Activated CD8-positive, alpha-beta memory T cell treated with anti-CD3 and anti-CD28 coated beads, Interleukin-2, amount 50 U/mL, for 4 hours (primary cell): Measurements from ENCODE around the gene WDFY2.

Source experiments
- DNase-seq: peaks from one replicate; pipeline ENCODE4 v3.0.0-alpha.2; 2020

WDFY2 gene

DNA sequence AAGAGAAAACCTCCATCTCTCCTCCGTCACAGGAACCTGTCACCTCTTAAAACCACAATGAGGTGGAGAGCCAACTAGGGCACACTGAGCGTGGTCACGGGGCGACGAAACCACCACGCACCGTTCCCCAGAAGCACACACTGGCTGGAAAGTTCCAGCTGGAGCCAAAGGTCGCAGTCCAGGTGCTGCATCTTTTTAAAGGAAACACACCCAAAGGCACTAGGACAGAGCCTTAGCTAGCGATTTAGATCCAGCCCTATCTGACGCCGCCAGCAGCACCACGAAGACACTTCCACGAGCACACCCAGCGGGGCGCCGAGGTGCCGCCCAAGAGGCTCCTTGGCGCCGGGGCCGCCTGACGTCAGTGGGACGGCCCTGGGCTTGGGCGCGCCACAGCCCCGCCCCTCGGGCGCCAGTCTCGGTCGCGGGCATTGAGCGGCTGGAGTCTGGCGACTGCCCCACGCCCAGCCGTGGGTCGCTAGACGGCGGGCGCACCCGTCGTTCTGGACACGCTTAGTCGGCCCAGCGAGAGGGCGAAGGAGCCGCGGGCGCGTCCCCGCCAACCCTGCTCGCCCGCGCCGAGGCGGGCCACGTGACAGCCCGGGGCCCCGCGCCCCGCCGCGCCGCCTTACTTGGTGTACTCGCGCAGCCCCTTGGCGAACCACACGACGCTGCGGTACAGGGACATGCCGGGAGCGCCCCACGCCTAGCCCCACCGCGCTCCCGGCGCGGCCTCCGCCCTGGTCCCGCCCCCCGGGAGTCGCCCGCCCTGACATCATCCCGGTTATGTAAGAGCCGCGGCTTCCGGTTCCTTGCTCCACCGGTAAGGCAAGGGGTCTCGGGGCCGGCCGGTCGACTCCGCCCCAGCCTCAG lies 219.4 kb downstream of the WDFY2 start, which contains the start of gene DHRS12:
Gene DHRS12, minus strand, starts transcription at position 742 of the 873 bp plus-strand sequence. CDS start 4,504 bp downstream, outside the sequence.
- DNase-seq: peak; percentile 86

DNA sequence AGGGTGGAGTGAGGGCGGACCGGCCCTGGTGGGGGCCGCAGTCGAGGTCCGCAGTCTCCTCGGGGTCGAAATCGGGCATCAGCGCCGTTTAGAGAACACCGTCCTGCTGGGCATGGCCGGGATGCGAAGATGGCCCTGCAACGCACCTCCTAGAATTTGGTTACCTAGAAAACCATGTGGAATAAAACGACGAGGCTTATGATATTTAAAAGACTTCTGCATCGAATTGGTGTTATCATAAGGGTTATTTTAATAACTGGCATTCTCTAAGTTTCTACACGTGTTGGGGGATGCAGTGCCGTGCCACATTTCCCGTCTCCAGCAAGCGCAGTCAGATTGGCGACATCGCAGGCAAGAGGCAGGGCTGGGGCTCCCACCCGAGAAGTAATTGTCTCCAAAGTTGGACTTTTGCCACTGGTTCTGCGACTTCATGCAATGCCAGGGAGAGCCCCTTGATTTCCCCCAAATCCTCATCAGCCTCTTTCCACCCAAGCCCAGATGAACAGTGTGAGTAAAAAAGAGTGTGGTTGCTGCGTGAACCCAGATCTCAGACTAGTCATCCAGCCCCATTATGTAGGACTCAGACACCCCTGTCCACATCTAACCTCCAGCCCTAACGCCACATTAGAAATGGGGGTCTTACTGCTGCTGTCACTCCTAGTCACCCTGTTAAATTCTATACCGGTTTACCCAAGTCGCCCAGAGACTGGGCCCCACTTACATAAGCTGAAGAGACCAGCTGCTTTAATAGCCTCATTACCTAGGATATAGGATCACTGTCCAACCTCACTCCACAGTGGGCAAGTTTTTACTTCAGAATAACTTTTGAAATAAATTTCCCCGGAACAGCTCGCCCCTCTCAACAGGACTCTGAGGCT lies 220.3 kb downstream of the WDFY2 start:
- DNase-seq: peak; percentile 51

DNA sequence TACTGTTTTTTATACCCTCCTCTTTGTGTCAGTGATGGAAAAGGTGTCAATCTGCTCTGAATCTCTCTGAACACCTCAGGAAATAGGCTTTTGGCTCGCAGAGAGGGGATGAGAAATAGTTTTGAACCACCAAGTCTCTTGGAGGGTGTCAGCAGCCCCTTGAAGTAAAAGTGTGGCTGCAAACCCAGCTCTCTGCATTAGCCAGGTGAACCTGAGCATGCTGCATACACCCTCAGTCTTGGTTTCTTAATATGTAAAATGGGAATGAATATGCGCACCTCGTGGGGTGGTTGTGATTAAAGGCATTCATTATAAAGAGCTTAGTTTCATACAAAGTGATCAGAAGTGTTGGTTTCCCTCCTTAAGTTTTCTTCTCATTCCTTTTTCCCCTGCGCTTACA lies 221.1 kb downstream of the WDFY2 start:
- DNase-seq: no peak

DNA sequence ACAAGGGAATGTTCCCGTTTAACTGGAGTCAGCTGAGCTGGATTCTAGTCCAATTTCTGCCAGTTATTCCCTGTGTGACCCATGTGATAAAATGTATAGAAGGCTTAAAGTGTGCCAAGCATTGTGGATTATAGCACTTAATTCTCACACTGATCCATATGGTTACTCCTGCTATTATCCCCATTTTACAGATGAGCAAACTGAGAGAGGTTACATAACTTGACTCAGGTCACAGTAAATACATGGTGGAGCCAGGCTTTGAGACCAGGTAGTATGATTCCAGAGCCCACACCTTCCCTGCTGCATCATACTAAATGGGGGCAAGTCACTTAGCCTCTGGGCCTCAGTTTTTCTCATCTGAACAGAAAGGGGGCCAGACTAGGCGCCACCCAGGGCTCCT lies 221.7 kb downstream of the WDFY2 start:
- no peak for DNase-seq

DNA sequence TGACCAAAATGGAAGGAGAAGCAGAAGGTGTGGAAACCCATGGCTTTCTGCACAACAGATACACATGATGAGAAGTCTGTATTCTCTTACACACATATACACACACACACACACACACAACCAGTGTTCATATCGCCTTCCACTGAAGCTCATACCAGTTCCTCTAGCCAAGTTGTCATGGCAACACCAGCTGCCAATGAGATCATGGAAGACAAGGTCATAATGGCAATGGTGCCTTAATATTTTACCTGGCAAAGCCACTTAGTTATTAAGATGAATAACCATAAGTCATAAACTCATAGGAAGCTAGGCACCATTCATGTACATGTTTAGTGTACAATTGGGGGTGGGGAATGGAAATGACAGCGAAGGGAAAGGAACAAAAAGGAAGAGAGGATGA lies 222.3 kb downstream of the WDFY2 start:
- no peak for DNase-seq

DNA sequence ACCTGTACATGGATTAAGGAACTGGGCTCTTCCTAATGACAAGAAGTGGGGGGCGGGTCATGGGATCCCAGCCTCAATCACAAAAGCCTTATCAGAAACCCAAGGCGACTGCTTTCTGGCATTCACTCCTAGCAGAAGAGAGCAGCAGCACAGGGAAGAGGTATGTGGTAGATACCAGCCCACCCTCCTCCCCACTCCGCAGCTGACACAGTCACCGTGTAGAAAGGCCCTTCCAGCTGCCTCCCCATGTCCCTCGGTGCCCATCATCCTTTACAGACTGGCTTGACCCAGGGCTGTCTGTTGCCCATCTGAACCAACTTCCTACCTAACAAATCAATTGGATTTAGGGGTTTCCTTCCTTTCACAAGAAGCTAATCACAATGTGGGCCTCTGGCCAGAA lies 222.8 kb downstream of the WDFY2 start:
- no peak for DNase-seq

DNA sequence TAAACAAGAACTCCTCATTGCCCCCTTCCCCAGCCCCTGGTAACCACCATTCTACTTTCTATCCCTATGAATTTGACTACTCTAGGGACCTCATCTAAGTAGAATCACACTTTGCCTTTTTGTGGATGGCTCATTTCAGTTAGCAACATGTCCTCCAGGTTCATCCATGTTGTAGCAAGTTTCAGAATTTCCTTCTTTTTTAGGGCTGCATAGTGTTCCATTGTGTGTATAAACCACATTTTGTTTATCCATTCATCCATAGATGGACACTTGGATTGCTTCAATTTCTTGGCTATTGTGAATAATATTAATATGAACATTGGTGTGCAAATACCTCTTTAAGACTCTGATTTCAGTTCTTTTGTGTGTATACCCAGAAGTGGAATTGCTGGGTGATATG lies 224.5 kb downstream of the WDFY2 start:
- no peak for DNase-seq

DNA sequence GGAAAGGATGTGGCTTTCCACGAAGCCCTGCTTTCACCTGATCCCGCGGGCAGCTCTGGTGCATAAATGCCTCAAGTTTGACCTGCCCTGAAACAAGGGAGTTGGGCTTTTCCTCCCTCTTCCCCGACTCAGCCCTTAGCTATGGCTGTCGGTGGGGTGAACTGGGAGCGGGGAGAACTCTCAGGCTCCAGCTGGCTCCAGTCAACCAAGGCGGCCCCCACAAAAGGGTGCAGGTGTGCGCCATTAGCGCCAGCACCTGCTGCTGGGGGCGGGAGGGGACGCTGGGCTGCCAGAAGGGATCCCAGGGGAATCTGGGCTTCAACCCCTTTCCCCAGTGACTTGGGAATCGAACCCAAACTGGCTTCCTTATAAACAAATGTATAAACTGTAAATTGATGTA lies 226.8 kb downstream of the WDFY2 start:
- DNase-seq: no peak

DNA sequence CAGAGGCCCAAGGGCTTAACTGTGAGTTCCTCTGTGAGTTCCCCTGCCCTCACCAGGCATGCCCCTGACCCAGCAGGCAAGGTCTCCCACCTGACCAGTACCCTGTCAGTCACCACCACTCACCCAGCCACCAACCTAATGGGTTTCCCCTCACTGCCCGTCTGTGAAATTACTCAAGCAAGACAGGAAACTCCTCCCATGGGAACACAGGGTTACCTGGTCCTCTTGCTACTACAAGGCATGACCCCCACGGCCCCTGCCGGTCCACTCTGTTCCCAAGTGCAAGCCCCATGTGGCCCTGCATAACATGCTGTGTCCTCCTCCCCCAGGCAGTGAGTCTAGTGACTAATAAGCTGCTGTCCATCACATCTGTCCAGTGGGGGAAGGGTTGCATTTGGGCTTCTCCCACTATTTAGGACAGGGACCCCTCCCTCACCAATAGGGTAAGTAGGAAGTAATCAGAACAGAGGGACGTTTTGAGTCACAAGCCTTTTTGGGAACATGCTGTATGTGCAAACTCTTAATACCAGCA lies 227.7 kb downstream of the WDFY2 start:
- no peak for DNase-seq

DNA sequence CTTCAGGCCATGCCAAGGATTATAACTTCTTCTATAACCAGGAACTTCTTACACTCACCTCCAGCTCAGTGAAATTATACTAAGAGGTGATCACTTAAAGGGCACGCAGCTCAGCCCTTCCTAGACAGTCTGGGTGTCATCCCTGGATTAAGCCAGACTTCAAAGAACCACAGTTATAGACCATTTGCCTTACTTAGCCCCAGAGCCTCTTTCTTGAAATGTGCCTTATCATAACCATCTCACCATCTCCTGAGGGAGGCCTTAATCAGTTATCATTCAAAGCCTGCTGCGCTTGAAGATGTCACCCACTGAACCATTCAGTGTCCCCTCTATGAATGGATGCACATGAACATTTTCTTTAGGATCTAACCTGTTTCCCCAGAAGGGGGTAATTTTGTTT lies 229.8 kb downstream of the WDFY2 start:
- DNase-seq: no peak

DNA sequence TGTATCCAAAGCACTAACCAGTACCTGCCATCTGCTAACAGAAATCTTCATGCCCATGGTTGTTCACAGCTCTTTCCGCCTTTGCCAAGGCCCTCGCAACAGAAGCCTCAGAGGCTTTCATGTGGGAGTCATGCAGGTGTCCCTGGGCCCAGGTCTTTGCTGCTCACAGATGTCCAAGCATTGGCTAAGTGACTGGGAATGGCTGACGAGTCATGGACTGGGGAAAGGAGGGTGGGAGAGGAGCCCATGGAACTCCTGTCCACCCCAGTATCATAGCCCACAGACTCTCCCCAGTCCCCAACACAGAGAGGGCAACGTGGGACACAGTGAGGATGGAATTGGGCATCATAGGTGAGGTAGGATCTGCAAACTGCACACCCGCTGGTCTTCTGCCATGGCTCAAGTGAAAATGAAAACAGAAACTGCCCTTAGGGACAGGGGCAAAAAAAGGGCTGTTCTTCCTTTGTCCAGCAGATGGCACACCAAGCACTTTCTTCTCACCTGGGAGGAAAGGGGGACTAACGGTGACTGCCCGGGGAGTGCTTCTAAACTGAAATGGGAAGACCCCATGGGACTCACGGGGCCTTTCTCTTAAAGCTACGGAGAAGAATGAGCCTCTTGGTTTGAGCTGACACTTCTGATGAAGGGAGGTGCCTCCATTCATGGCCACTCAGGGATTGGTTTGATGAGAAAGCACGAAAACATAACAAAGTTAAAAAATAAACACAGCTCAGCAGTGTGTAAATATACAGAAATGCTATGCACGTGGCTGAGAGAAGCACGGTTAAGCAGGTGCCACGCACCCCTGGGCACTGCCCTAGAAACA lies 230.8 kb downstream of the WDFY2 start:
- DNase-seq: peak; percentile 77

DNA sequence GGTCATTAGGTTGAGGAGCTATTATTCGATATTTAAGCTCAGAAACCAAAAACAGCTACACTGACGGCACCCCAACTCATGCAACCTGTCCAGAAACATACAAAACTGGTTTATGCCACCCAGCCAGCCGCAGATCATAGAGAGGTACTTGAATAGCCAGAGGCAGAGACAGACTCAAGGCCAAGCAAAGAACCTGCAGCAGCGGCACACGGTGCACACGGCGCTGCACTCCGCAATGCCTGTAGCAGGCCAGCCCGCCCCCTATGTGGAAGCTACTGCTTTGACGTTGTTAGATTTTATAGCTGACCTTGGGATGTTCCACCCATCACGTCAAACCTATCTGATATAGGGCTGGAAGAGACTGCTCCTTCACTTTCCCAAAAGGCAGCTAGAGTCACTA lies 231.6 kb downstream of the WDFY2 start:
- DNase-seq: no peak

DNA sequence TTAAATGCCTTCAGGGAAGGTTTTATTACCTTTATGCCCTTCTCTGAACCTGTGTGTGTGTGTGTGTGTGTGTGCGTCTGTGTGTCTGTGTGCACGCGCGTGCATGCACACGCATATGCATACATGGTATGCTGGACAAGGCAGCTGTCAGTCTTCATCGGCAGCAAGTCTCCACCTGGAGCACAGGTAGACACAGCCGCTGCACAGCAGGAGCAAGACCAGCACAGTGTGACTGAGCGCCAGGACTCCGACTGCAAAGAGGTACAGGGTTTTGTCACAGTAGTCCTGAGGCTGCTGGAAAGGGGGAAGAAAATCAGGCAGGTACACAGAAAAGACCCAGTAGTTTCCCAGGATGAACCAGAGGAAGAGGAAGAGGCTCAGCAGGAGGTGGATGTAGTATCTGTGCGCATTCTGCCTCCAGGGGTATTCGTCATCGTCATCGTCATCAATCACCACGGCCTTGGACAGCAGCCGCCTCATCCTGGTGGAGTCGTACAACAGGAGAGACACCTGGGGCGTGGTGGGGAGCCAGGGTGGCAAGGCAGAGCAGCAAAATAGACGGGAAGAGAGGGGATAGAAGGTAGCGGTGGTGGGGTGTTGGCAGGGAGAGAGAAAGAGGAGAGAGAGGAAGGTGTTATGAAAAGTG lies 232.5 kb downstream of the WDFY2 start:
- no peak for DNase-seq
